Measurements from ENCODE around the gene GYS1. TPM values are rescaled to one million over a fixed set of nuclear protein-coding genes. Genes with fewer than 3 reads are reported as not detected.

The GYS1 gene
- total and polyA plus RNA-seq, 2 of the 8 experiments (the other 6 are each of a cell fraction or from before 2014, with no cell fraction given), result 30.0 to 38.7 TPM

- no peak for TF ChIP-seq NRF1 (IDR thresholded peaks at IDR 0.05; ENCODE audit: low read depth, low read length)
- no peak for TF ChIP-seq NANOG (IDR thresholded peaks at IDR 0.05; ENCODE audit: insufficient read depth, low read depth, low read length, poor library complexity, severe bottlenecking)
- TF ChIP-seq TAF7 (optimal IDR thresholded peaks at IDR 0.05; ENCODE audit: borderline replicate concordance, low read depth, low read length), result peak; percentile 66
- no peak for TF ChIP-seq CBX5 (IDR thresholded peaks at IDR 0.05; ENCODE audit: low read depth, low read length)
- TF ChIP-seq POU5F1 (IDR thresholded peaks at IDR 0.05; ENCODE audit: low read depth, low read length), result no peak
- TF ChIP-seq SIRT6 (IDR thresholded peaks at IDR 0.05; ENCODE audit: low read length), result no peak
- 0 out of 2 replicates have a peak, but pooled peaks have one; percentile 47 for TF ChIP-seq GTF2F1 (IDR thresholded peaks at IDR 0.05; ENCODE audit: borderline replicate concordance, low read depth, low read length)
- no peak for TF ChIP-seq ZNF274 (IDR thresholded peaks at IDR 0.05; ENCODE audit: borderline replicate concordance, extremely low read depth, low read length)
- TF ChIP-seq ASH2L (IDR thresholded peaks at IDR 0.05; ENCODE audit: low read length), result peak; percentile 58
- no peak for TF ChIP-seq KDM5A (IDR thresholded peaks at IDR 0.05; ENCODE audit: low read length)
- peak; percentile 34 for TF ChIP-seq CREB1 (IDR thresholded peaks at IDR 0.05)
- TF ChIP-seq SP1 (IDR thresholded peaks at IDR 0.05; ENCODE audit: low read depth, low read length), result 0 out of 2 replicates have a peak, but pooled peaks have one; percentile 51
- TF ChIP-seq SP2 (IDR thresholded peaks at IDR 0.05; ENCODE audit: low read length), result no peak
- no peak; the same call in none of the 2 replicates for TF ChIP-seq SP4 (IDR thresholded peaks at IDR 0.05; ENCODE audit: low read length)
- TF ChIP-seq HDAC2 (IDR thresholded peaks at IDR 0.05; ENCODE audit: borderline replicate concordance in 1 of 2, low read depth in 2 of 2, low read length in 2 of 2), result no peak
- TF ChIP-seq ATF2 (IDR thresholded peaks at IDR 0.05; ENCODE audit: low read length), result peak; percentile 92
- TF ChIP-seq RAD21 (IDR thresholded peaks at IDR 0.05 in 1 of 2, conservative IDR thresholded peaks at IDR 0.05 in 1 of 2; ENCODE audit: low read depth in 2 of 2, low read length in 2 of 2), result no peak; a peak in 1 of 4 replicates
- TF ChIP-seq SRF (IDR thresholded peaks at IDR 0.05; ENCODE audit: low read depth, low read length), result no peak
- TF ChIP-seq SIN3A (conservative IDR thresholded peaks at IDR 0.05 in 1 of 2, IDR thresholded peaks at IDR 0.05 in 1 of 2; ENCODE audit: low read depth in 1 of 2, low read length in 2 of 2), result no peak; a peak in 1 of 4 replicates
- no peak for TF ChIP-seq TCF12 (IDR thresholded peaks at IDR 0.05; ENCODE audit: low read depth, low read length)
- TF ChIP-seq CHD1 (IDR thresholded peaks at IDR 0.05; ENCODE audit: low read depth, low read length), result no peak
These were observed 29.5 kb downstream of the GYS1 start (continued) for GRCh38 chr19:48963371-48964204.

All from H1 (cell line).